ENCODE data around the gene ZNF839.
A peak's percentile ranks its signal among the peaks of the same experiment; 100 is the strongest.
"Not testable (repeated sequence)": the region's sequence is repeated elsewhere in the genome, so short reads cannot be mapped to it uniquely, and the experiment has no call there.

ZNF839 gene

GRCh38 chr14:102314242-102315011, 5.1 kb upstream of the ZNF839 start:
- DNase-seq (ENCODE audit: low read depth, low spot score): no peak

DNA sequence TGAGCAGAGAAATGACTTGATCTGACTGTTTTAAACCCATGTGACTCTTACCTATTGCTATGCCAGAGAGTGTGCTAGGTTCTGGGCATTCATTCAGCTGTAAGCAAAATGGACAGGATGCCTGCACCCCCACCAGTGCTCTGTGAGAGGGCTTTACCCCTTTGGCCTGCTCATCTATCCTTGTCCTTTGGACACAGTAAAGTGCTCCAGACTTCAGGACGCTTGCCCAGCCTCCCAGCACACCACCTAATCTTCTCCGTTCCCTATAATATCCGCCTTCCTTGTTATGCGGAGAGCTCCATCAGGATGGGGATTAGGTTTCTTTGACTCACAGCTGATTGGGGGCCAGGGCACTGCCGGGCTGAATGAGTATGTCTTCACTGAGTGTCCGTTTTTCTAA, 4.4 kb upstream of the ZNF839 start:
- DNase-seq (ENCODE audit: low read depth, low spot score): no peak

DNA sequence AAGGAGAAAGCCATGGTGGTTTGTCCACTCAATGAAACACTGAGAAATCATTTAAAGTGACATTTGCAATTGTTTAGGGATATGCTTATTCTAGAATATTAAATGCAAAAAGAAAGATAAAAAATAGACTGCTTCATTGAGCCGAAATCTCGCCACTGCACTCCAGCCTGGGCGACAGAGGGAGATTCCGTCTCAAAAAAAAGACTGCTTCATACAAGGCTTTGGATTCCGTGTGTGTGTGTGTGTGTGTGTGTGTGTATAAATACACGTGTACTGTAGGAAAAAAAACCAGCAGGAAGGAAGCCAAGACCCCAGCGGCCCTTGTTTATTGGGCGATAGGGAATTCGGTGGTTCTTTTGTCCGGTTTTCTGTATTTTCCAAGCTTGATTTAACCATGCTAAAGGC, 3.2 kb upstream of the ZNF839 start:
- no peak for DNase-seq (ENCODE audit: low read depth, low spot score)

DNA sequence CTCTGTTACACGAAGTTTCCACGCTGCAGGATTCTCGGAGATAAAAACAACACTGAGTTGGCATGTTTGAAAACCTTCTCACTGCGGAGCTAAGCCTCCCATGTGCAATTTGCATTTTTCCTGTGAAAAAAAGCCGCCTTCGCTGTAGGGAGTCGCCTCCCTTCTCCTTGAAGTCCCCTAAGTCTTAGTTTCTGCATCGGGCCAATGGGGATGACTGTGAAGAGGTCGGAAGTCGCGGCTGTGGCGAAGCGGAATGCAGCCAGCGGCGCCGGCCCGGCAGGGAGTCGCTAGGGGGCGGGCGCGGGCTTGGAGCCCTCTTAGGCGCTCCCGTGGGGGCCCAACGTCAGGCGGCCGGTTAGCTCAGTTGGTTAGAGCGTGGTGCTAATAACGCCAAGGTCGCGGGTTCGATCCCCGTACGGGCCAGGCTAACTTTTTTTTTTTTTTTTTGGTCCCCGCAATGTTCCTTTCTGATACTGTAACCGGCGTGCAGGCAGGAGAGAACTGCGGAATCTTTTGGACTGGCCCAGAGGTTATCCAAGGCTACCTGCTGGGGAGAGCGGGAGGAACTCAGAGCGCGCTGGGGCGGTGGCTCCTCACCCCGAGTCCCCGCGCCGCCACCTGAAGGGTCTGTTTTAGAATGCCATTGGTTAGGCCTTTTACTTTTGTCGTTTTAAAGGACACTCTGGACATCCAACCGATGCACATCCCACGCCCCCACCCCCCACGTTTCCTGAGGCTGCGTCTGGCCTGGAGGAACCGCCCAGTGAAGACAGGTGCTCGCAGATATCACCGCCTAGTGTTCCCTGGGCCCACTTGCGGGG, 2.6 kb upstream of the ZNF839 start:
- peak; percentile 95 for DNase-seq (ENCODE audit: low read depth, low spot score)

GRCh38 chr14:102317564-102318248, 1.8 kb upstream of the ZNF839 start:
- DNase-seq (ENCODE audit: low read depth, low spot score): no peak

DNA sequence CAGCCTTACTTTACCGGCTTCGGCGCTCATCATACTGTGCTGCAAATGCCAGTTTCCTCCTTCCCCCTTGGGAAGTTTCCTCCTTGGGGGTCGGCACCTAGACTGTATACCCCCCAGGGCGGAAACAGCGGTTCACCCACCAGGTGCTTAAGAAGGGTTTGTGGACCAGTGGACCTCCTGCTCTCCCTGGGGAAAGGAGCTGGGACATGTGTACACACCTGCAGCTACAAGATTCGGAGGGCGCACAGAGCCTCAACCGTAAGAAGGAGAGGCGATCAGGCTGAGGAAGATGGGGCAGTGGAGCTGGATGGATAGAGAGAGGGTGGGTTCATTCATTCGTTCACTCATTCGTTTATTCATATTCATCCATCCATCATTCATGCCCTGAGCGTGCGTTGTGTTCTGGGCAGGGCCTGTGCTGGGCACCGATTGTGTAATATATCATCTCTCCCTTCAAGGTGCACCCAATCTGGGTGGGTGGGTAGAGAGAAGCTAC, 717 bp upstream of the ZNF839 start:
- DNase-seq (ENCODE audit: low read depth, low spot score): no peak

DNA sequence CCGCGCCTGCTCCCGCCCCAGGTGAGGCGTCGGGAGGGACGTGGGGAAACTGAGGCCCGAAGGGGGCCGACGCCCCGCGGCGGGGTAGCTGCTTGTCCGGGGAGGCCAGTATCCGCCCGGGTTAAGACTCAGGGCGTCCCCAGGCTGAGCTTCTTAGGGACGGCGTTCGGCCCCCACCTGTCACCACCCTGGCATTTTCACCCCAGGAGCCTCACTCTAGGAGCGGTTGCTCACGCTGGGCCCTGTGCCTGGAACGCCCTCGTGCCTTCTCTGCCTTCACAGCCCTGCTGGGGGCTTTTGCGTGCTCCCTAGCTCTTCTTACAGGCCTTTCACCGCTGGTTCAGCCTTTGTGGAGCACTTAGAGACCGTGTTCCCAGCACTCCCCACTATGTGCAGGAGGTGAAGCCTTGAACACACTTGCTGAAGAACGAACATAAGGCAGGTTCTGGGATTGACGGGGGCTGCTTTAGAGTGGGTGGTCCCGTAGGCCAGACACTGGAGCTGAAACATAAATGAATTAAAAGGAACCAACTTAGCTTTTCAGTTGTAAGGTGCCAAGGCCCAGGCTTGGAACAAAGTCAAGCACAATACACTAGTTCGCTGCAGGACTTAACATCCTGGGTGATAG, 601 bp downstream of the ZNF839 start:
- DNase-seq (ENCODE audit: low read depth, low spot score): no peak

DNA sequence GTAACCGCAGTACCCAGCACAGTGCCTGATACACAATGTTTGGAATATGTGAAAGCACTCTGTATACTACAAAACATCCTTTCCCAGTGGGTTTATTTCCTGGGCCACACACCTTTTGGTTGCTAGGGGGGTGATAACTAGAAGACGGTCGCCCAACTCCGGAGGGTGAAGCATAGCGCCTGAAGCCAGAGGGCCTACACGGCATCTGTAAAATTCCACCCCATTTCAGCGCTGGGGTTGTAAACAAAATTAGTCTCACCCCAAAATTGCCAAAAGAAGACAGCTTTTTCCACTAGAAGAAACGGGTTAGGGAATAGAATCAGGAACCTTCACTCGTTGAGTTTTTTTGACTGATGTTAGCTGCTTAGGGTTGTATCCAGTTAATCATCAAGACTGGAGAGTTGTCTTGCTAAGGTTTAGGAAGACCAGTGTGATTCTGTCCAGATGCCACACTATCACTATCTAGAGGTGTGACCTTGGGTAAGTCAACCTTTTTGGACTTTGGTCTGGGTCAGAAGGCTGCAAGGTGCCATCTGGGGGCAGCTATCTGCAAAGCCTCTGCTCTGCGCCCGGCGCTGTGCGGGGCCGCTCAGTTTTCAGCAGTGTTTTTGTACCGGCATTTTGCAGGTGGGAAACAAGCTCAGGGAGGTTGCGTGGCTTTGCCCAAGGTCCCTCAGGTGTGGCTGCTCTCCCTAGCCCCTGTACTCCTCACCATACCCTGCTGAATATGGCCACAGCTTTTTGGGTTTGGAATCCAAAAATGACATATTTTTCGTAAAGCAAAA, 1.3 kb downstream of the ZNF839 start:
- no peak for DNase-seq (ENCODE audit: low read depth, low spot score)

GRCh38 chr14:102321456-102322422, 2.2 kb downstream of the ZNF839 start:
- DNase-seq (ENCODE audit: low read depth, low spot score): no peak

- DNase-seq (ENCODE audit: low read depth, low spot score): peak; percentile 40
Measured at GRCh38 chr14:102323102-102323501, 3.6 kb downstream of the ZNF839 start.

DNA sequence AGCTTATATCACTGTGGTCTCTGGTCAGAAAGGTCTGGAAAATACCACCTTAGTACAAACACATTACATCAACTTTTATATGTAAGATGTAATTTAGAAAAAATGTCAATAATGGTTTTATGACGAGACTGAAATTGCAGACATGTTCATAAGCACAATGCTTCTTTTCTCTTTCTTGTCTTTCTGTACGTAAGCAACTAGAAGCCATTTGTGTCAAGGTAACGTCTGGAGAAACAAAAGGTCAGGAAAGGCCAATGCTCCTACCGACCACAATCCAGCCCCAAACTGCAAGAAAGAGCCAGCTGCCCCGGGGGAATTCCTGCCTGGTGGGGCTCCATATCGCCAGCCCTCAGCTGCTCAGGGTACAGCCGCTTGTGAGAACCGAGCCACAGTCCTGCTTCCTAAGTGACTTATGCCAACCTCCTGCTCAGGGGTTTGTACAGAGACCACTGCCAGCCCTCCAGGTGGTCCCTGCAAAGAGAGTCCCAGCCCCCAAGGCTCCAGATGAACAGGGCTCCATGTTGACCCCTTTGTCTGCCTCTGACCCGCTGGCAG, 6.3 kb downstream of the ZNF839 start:
- DNase-seq (ENCODE audit: low read depth, low spot score): no peak

DNA sequence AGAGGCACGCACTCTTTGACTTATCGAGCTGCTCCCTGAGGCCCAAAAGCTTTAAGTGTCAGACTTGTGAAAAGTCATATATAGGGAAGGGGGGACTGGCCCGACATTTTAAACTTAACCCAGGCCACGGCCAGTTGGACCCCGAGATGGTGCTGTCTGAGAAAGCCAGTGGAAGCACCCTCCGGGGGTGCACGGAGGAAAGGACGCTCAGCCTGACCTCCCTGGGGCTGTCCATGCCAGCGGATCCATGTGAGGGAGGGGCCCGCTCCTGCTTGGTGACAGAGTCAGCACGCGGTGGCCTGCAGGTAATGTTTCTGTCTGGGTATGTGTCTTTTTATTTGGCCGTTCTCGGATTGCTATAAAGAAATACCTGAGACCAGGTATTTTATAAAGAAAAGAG, 7.0 kb downstream of the ZNF839 start:
- no peak for DNase-seq (ENCODE audit: low read depth, low spot score)

- not testable (repeated sequence) for DNase-seq (ENCODE audit: low read depth, low spot score)
Measured at GRCh38 chr14:102329381-102329780, 9.8 kb downstream of the ZNF839 start.

GRCh38 chr14:102330806-102331205, 11.3 kb downstream of the ZNF839 start:
- no peak for DNase-seq (ENCODE audit: low read depth, low spot score)

DNA sequence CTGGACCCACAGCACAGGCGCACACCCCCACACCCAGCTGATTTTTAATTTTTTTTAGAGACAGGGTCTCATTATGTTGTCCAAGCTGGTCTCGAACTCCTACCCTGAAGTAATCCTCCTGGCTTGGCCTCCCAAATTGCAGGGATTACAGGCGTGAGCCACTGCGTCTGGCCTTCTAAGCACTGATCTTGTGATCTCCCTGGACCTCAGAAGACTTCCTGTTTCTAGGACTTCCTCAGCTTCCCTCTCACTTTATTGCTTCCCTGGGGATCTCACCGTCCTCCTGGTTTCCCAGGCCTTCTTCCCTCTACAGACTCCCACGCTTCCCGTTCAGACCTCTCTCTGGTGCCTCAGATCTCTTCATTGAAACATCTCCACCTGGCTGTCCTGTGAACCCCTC, 13.8 kb downstream of the ZNF839 start:
- no peak for DNase-seq (ENCODE audit: low read depth, low spot score)

DNA sequence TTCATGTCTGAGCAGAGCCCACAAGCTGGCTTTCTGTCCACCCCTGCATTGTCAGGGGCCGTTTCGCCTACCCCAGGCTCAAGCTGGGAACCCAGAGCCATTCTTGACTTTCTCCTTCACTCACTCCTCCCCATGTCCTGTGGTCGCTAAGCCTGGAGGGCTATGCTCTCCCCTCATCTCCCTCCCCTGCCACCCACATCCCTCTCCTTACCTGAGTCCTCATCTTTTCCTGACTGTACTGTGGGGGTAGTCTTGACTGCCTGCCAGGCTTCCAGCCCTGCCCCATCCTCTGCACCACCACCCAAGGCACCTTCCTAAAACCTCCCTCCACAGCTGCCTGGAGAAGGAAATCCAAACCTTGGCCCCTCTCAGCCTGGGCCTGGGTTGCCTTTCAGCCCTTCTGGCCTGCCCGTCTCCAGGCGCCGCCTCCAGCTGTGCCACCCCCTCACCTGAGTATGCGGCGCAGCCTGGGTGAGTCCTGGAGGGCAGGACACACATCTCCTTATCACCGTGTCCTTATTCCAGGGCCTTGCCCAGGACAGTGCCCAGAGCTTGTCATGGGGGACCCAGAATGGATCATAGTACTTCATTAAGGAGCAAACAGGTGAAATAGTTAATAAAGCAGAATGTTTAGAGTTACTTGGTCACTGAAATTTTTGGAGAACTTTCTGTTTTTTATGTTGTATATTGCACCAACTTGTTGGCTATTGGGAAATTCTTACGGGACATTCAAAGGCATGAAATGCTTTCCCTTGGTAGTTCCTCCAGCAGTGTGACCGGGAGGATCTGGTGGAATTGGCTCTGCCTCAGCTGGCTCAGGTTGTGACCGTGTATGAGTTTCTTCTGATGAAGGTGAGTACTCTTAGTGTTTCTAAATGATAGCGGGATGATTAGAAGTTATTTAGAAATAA, 14.5 kb downstream of the ZNF839 start:
- no peak for DNase-seq (ENCODE audit: low read depth, low spot score)

DNA sequence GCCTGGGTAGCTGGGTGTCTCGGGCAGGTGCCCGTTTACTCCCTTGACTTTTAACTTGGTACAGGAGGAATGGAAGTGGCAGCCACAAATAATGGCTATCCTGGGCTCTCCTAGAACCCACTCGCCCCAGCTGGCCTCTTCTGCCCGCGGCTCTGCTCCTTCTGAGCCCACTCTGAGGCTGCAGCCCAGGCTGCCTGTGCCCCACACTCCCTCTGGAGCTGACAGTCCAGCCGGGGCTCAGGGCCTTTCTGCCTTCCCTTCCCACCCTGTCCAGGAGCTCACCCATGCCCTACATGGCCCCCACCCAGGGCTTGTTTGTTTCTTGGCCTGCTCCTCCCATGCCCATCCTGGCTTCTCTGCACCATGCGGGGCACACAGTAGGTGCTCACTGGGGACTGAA, 15.6 kb downstream of the ZNF839 start:
- DNase-seq (ENCODE audit: low read depth, low spot score): no peak

DNA sequence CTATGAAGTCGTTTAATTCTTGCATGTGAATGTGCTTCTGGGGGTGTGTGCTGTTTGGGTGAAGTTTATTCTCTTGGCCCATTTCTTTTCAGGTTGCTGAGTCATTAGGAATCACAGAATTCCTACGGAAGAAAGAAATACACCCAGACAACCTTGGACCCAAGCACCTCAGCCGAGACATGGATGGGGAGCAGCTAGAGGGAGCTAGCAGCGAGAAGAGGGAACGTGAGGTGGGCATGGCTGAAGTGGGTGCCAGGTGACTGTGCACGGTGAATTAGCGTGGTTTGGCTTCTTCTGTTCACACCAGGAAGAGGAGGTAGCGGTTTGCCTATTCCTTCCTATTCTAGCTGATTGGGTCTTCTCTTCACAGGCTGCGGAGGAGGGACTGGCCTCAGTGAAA, 19.2 kb downstream of the ZNF839 start:
- no peak for DNase-seq (ENCODE audit: low read depth, low spot score)
